Endothelial cell of umbilical vein (primary cell): Measurements from ENCODE around the gene COMT. TPM values are rescaled to one million over a fixed set of nuclear protein-coding genes. Genes with fewer than 3 reads are reported as not detected.

ENCODE experiments used
- BruUV-seq: library from RNA; stranded (reverse); fragments of 400-500 nt; replicated peaks from 2 replicates; lab custom pipeline; 2021; lab: Mats Ljungman, UMichigan
- CTCF ChIA-PET: fragments of 300-600, 350-600 bp; sonication (Branson Sonifier 250); formaldehyde crosslinking; loops from one replicate; lab custom pipeline; 2021; ENCODE audit warnings: antibody characterized with exemption, inconsistent platforms; lab: Charles Lee
- POLR2A ChIA-PET: fragments of 300-600, 350-600 bp; sonication (Branson Sonifier 250); formaldehyde crosslinking; loops from one replicate; lab custom pipeline; 2021; ENCODE audit warnings: antibody characterized with exemption, inconsistent platforms; lab: Charles Lee
- DNase-seq: peaks from one replicate; pipeline ENCODE4 v3.0.0-alpha.2; 2011; ENCODE audit warnings: low read depth, low spot score
- FAIRE-seq: peaks from 2 replicates; lab custom pipeline; 2011; peaks lifted over from hg19 to GRCh38; lab: Jason Lieb, UNC
- H2AFZ ChIP-seq: 2 replicates; pipeline ENCODE4 v1.6.0; 2012; ENCODE audit warnings: low read depth, low read length, control low read depth, inconsistent platforms
- H3K27ac ChIP-seq: 2 replicates; pipeline ENCODE4 v1.5.1; 2011; ENCODE audit warnings: low read depth, mild to moderate bottlenecking, control low read depth, low read length, moderate library complexity; ENCODE audit not compliant: insufficient read depth
- H3K27me3 ChIP-seq, 2 experiments: 2 replicates each; pipeline versions ENCODE4 v1.6.0 to v1.6.1; 2011; ENCODE audit warnings: low read length in 2 of 2, mixed read lengths in 1 of 2; ENCODE audit not compliant: control insufficient read depth in 2 of 2, insufficient read depth in 2 of 2
- H3K36me3 ChIP-seq, 2 experiments: 2 replicates in 1 of 2; 3 replicates in 1 of 2; pipeline ENCODE4 v1.5.1; 2011; ENCODE audit warnings: low read length in 2 of 2, mild to moderate bottlenecking in 1 of 2, moderate library complexity in 1 of 2; ENCODE audit not compliant: control insufficient read depth in 2 of 2, insufficient read depth in 2 of 2; ENCODE audit errors: extremely low read depth in 1 of 2
- H3K4me1 ChIP-seq: 3 replicates; pipeline ENCODE4 v1.5.1; 2011; ENCODE audit warnings: mild to moderate bottlenecking, low read length; ENCODE audit not compliant: control insufficient read depth, insufficient read depth; ENCODE audit errors: extremely low read depth
- H3K4me2 ChIP-seq: 2 replicates; pipeline ENCODE4 v1.6.1; 2011; ENCODE audit warnings: low read length, control low read depth, mixed read lengths; ENCODE audit not compliant: insufficient read depth
- H3K4me3 ChIP-seq, 3 experiments: fragments of 200-600 bp in 1 of 3; sonication (generic), shearing (Covaris generic) in 1 of 3; replicated peaks in 1 of 3; 2 replicates each; pipeline ENCODE4 v1.5.1; 2011 to 2016; ENCODE audit warnings: control low read depth in 3 of 3, low read length in 3 of 3, mild to moderate bottlenecking in 2 of 3, inconsistent platforms in 1 of 3, low read depth in 1 of 3, moderate library complexity in 1 of 3; ENCODE audit not compliant: insufficient read depth in 1 of 3
- H3K79me2 ChIP-seq: 2 replicates; pipeline ENCODE4 v1.6.0; 2012; ENCODE audit warnings: low read length, inconsistent platforms; ENCODE audit not compliant: control insufficient read depth, insufficient read depth
- H3K9ac ChIP-seq: replicated peaks from 2 replicates; pipeline ENCODE3; 2011; ENCODE audit warnings: low read length, control low read depth; ENCODE audit not compliant: insufficient read depth; ENCODE audit errors: extremely low read depth
- H3K9me1 ChIP-seq: replicated peaks from 3 replicates; pipeline ENCODE4 v1.6.0; 2011; ENCODE audit warnings: mild to moderate bottlenecking, low read length; ENCODE audit not compliant: control insufficient read depth, insufficient read depth; ENCODE audit errors: extremely low read depth
- H3K9me3 ChIP-seq: replicated peaks from 2 replicates; pipeline ENCODE4 v1.5.1; 2012; ENCODE audit warnings: low read length, inconsistent platforms; ENCODE audit not compliant: control insufficient read depth, insufficient read depth
- H4K20me1 ChIP-seq: replicated peaks from 2 replicates; pipeline ENCODE3; 2011; ENCODE audit warnings: mild to moderate bottlenecking, low read length; ENCODE audit not compliant: control insufficient read depth, insufficient read depth; ENCODE audit errors: extremely low read depth
- CTCF ChIP-seq, 2 donors: IDR thresholded peaks; 1 replicate in 1 of 2; 2 replicates in 1 of 2; pipeline ENCODE4 v1.5.1; 2011; ENCODE audit warnings: low read length in 2 of 2, mild to moderate bottlenecking in 2 of 2, moderate library complexity in 2 of 2, control low read depth in 1 of 2, inconsistent platforms in 1 of 2, low read depth in 1 of 2; ENCODE audit not compliant: insufficient read depth in 1 of 2; ENCODE audit errors: extremely low read depth in 1 of 2
- EZH2 ChIP-seq: IDR thresholded peaks from 2 replicates; pipeline ENCODE4 v1.6.1; 2012; ENCODE audit warnings: borderline replicate concordance, low read depth, mild to moderate bottlenecking, moderate library complexity, low read length, inconsistent platforms; ENCODE audit not compliant: severe bottlenecking
- FOS ChIP-seq: IDR thresholded peaks from 2 replicates; pipeline ENCODE4 v1.6.1; 2011; ENCODE audit warnings: mild to moderate bottlenecking, low read length, moderate library complexity, borderline replicate concordance; ENCODE audit not compliant: insufficient read depth
- GATA2 ChIP-seq: IDR thresholded peaks from 2 replicates; pipeline ENCODE4 v1.7.0; 2011; ENCODE audit warnings: low read depth, mild to moderate bottlenecking, moderate library complexity, mixed read lengths, low read length; ENCODE audit not compliant: insufficient read length, insufficient read depth
- JUN ChIP-seq: IDR thresholded peaks from 2 replicates; pipeline ENCODE4 v1.6.1; 2011; ENCODE audit warnings: borderline replicate concordance, low read depth; ENCODE audit not compliant: insufficient read length, insufficient read depth
- MAX ChIP-seq: IDR thresholded peaks from 2 replicates; pipeline ENCODE4 v1.6.1; 2011; ENCODE audit not compliant: insufficient read depth, insufficient read length
- MYC ChIP-seq: IDR thresholded peaks from one replicate; pipeline ENCODE4 v1.6.1; 2011; ENCODE audit warnings: mild to moderate bottlenecking, low read depth, low read length
- POLR2A ChIP-seq: IDR thresholded peaks from 2 replicates; pipeline ENCODE4 v1.6.1; 2012; ENCODE audit warnings: low read depth, mild to moderate bottlenecking, control low read depth, low read length
- POLR2AphosphoS5 ChIP-seq: IDR thresholded peaks from 2 replicates; pipeline ENCODE4 v1.6.1; 2012; ENCODE audit warnings: low read depth, mild to moderate bottlenecking, control low read depth, low read length, moderate library complexity; ENCODE audit not compliant: insufficient read depth
- dilution Hi-C: fragments of 300-500 bp; cut with MboI; formaldehyde crosslinking; loops from one replicate; pipeline ENCODE4 v1.15.0; 2019; ENCODE audit warnings: low sequenced_read_pairs; ENCODE audit not compliant: extremely low pct_ligation_motif_present
- intact Hi-C: fragments of 100-400 bp; cut with micrococcal nuclease; formaldehyde crosslinking; loops from one replicate; pipeline ENCODE4 v1.10.0; 2022
- polyA plus RNA-seq, 4 experiments: library from polyadenylated mRNA; depleted of rRNA in 3 of 4; stranded (reverse) in 3 of 4; unstranded in 1 of 4; fragments of >200 nt; gene quantifications; 2 replicates each; pipeline versions ENCODE4 v1.2.1 to v1.2.3, GENCODE V29; 2011 to 2012; ENCODE audit warnings: missing spikeins in 1 of 4
- total RNA-seq: library from RNA; stranded (reverse); gene quantifications from 2 replicates; pipeline ENCODE4 v1.2.3, GENCODE V29; 2021

The COMT gene
- total and polyA plus RNA-seq, 2 donors (not counting 3 experiments of a cell fraction or from before 2014, with no cell fraction given), result 221 to 537 TPM

GRCh38 chr22:19919701-19920363, 21.7 kb upstream of the COMT start:
- POLR2A ChIA-PET, result no interaction called here
- BruUV-seq, result no TSS peak
- H3K4me3 ChIP-seq, result no peak overlapping the region
- no peak overlapping the region for H2AFZ ChIP-seq
- no peaks in the 10 kb centered on the region for H3K4me1 ChIP-seq
- dilution Hi-C loops (no loop called here), intact Hi-C loops (no loop called here)
- CTCF ChIA-PET, result interaction anchor here (1.0 to 5.5 kb wide), 6 partner anchors 9 to 196 kb away, joined by 3 to 28 read pairs (median 6); no protein-coding TSS in a partner anchor
- no peak overlapping the region for H3K9ac ChIP-seq
- no peaks in the 10 kb centered on the region for H4K20me1 ChIP-seq
- no peaks in the 10 kb centered on the region for H3K79me2 ChIP-seq
- no peaks in the 10 kb centered on the region for H3K9me1 ChIP-seq
- H3K36me3 ChIP-seq, result peaks cover 2 to 42% of the 10 kb centered on the region in 2 experiments
- no peaks in the 10 kb centered on the region for H3K27me3 ChIP-seq
- no peak overlapping the region for H3K27ac ChIP-seq
- no peaks in the 10 kb centered on the region for H3K9me3 ChIP-seq
- DNase-seq (no peak), FAIRE-seq (no peak)
- H3K4me2 ChIP-seq, result no peak overlapping the region
- no peak for TF ChIP-seq MYC
- TF ChIP-seq POLR2A, result no peak
- no peak for TF ChIP-seq MAX
- no peak for TF ChIP-seq POLR2AphosphoS5
- TF ChIP-seq JUN, result no peak
- TF ChIP-seq FOS, result no peak
- no peak for TF ChIP-seq GATA2
- TF ChIP-seq EZH2, result no peak
- TF ChIP-seq CTCF (IDR thresholded peaks at IDR 0.05; ENCODE audit: extremely low read depth in 1 of 2, insufficient read depth in 1 of 2, low read depth in 1 of 2, low read length in 2 of 2), result no peak
